ENCODE results near the gene RBP3. TPM values are rescaled to one million over a fixed set of nuclear protein-coding genes. Genes with fewer than 3 reads are reported as not detected.

Gene RBP3
- total RNA-seq, 1 experiment from 2014 or later: not detected

- no peaks in the 10 kb centered on the region for H3K4me1 ChIP-seq (ENCODE audit: insufficient read depth, low read length)
- peaks cover 0 to 2% of the 10 kb centered on the region in 2 experiments; a peak in 1 of 5 replicates for H3K9me3 Mint-ChIP-seq
- H4K8ac ChIP-seq (replicated peaks; ENCODE audit: insufficient read length, low read depth, low read length): no peak overlapping the region
- H3K23me2 ChIP-seq (ENCODE audit: insufficient read length, low read depth, low read length, poor library complexity, severe bottlenecking): no peaks in the 10 kb centered on the region
- H3K79me1 ChIP-seq (ENCODE audit: insufficient read depth, low read depth, low read length, poor library complexity, severe bottlenecking): no peaks in the 10 kb centered on the region
- no peak overlapping the region for H2AFZ ChIP-seq (ENCODE audit: low read length)
- no peak overlapping the region for H3T11ph ChIP-seq (ENCODE audit: low read length)
- TF ChIP-seq, protein P1, sequence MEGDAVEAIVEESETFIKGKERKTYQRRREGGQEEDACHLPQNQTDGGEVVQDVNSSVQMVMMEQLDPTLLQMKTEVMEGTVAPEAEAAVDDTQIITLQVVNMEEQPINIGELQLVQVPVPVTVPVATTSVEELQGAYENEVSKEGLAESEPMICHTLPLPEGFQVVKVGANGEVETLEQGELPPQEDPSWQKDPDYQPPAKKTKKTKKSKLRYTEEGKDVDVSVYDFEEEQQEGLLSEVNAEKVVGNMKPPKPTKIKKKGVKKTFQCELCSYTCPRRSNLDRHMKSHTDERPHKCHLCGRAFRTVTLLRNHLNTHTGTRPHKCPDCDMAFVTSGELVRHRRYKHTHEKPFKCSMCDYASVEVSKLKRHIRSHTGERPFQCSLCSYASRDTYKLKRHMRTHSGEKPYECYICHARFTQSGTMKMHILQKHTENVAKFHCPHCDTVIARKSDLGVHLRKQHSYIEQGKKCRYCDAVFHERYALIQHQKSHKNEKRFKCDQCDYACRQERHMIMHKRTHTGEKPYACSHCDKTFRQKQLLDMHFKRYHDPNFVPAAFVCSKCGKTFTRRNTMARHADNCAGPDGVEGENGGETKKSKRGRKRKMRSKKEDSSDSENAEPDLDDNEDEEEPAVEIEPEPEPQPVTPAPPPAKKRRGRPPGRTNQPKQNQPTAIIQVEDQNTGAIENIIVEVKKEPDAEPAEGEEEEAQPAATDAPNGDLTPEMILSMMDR (conservative IDR thresholded peaks at IDR 0.05): no peak
- H3K27ac Mint-ChIP-seq: no peak overlapping the region
- H2BK12ac ChIP-seq (ENCODE audit: insufficient read length, low read depth, low read length): no peak overlapping the region
- no peak overlapping the region for H3K14ac ChIP-seq (ENCODE audit: insufficient read depth, low read length)
- H3K9ac ChIP-seq (ENCODE audit: extremely low read depth, insufficient read length, low read length): no peak overlapping the region
- H3K79me2 ChIP-seq (ENCODE audit: insufficient read depth, low read length): no peaks in the 10 kb centered on the region
- no peak overlapping the region for H2AK5ac ChIP-seq (ENCODE audit: insufficient read length, low read length)
- no peak overlapping the region for H3K4ac ChIP-seq (ENCODE audit: low read depth, low read length)
- H2BK20ac ChIP-seq (ENCODE audit: low read depth, low read length, poor library complexity, severe bottlenecking): no peak overlapping the region
- no peak overlapping the region for H4K91ac ChIP-seq (ENCODE audit: insufficient read length, low read depth, low read length)
- peaks cover 2 to 3% of the 10 kb centered on the region in 2 experiments; a peak in 1 of 4 replicates for H3K4me1 Mint-ChIP-seq
- no peaks in the 10 kb centered on the region for H4K20me1 ChIP-seq (ENCODE audit: control insufficient read depth, insufficient read depth, insufficient read length)
- no peaks in the 10 kb centered on the region for H3K27me3 Mint-ChIP-seq (ENCODE audit: low read depth)
- H3K27me3 ChIP-seq (ENCODE audit: insufficient read depth, low read length): no peaks in the 10 kb centered on the region
- no peak overlapping the region for H3K18ac ChIP-seq (ENCODE audit: insufficient read length, low read depth, low read length)
- DNase-seq: no peak
- no peak overlapping the region for H3K23ac ChIP-seq (ENCODE audit: insufficient read length, low read depth, low read length)
- H3K4me3 Mint-ChIP-seq: no peak overlapping the region
- H2BK120ac ChIP-seq (ENCODE audit: low read depth, low read length, poor library complexity, severe bottlenecking): no peak overlapping the region
- H3K27ac ChIP-seq (ENCODE audit: insufficient read length, low read depth, low read length): no peak overlapping the region
- H3K36me3 Mint-ChIP-seq (ENCODE audit: insufficient read depth in 1 of 3, low read depth in 3 of 3): no peaks in the 10 kb centered on the region
- no peak overlapping the region for H4K5ac ChIP-seq (ENCODE audit: insufficient read length, low read depth, low read length)
- no peaks in the 10 kb centered on the region for H3K9me3 ChIP-seq (ENCODE audit: control insufficient read depth, low read depth, low read length)
- H3K56ac ChIP-seq (ENCODE audit: insufficient read length, low read depth, low read length): no peak overlapping the region
- H3K4me2 ChIP-seq (ENCODE audit: insufficient read depth, insufficient read length, low read length): no peak overlapping the region
- 100% methylated on average over 2 of the region's 6 CpGs for WGBS (ENCODE audit: extremely low coverage, insufficient read length, low lambda C conversion rate)
- H2BK5ac ChIP-seq (ENCODE audit: insufficient read length, low read length): no peak overlapping the region
- H2BK15ac ChIP-seq (ENCODE audit: low read depth, low read length): no peak overlapping the region
Measured at GRCh38 chr10:47333532-47333931, 14.6 kb upstream of the RBP3 start.
